Uterus (tissue), 2 donors: ENCODE measurements around the gene CPA4.

Source experiments
- CTCF ChIP-seq, 4 experiments: fragments of 200-600 bp in 2 of 4; fragments of 450-650 bp in 2 of 4; sonication (generic) in 2 of 4; IDR thresholded peaks; one replicate each; pipeline ENCODE4 v1.5.1; 2016 to 2019; ENCODE audit warnings: antibody characterized with exemption in 4 of 4, mild to moderate bottlenecking in 2 of 4, moderate library complexity in 1 of 4
- POLR2A ChIP-seq, 2 donors: fragments of 450-650 bp; IDR thresholded peaks; one replicate each; pipeline ENCODE4 v1.6.1; 2016; ENCODE audit warnings: antibody characterized with exemption in 2 of 2, mild to moderate bottlenecking in 1 of 2, moderate library complexity in 1 of 2

GRCh38 chr7:130351791-130352090 lies 58.8 kb downstream of the CPA4 start:
- TF ChIP-seq CTCF (IDR thresholded peaks at IDR 0.05) (no peak), POLR2A (IDR thresholded peaks at IDR 0.05) (no peak)
